Right hindlimb (tissue), 1 donor: ENCODE results near the gene C20orf144.

Source experiments
- DNase-seq: peaks from one replicate; pipeline ENCODE4 v3.0.0-alpha.2; 2018

C20orf144 gene

GRCh38 chr20:33650111-33650752 is 11.9 kb upstream of the C20orf144 start:
- DNase-seq, result no peak

- peak; percentile 23 for DNase-seq
These were observed 11.2 kb upstream of the C20orf144 start for GRCh38 chr20:33650753-33651561.

- no peak for DNase-seq
These were observed 10.5 kb upstream of the C20orf144 start for GRCh38 chr20:33651562-33652048.

- peak; percentile 80 for DNase-seq
These were observed 8.8 kb upstream of the C20orf144 start for GRCh38 chr20:33653218-33653899.

GRCh38 chr20:33653900-33654596 is 8.1 kb upstream of the C20orf144 start:
- DNase-seq, result peak; percentile 34

- no peak for DNase-seq
These were observed 7.4 kb upstream of the C20orf144 start for GRCh38 chr20:33654680-33655161.

GRCh38 chr20:33655164-33655563 is 7.0 kb upstream of the C20orf144 start:
- DNase-seq, result no peak

GRCh38 chr20:33656010-33656782 is 5.9 kb upstream of the C20orf144 start:
- no peak for DNase-seq

GRCh38 chr20:33656783-33657703 is 5.1 kb upstream of the C20orf144 start:
- DNase-seq, result no peak

GRCh38 chr20:33657704-33658095 is 4.4 kb upstream of the C20orf144 start:
- DNase-seq, result peak; percentile 19

- peak; percentile 24 for DNase-seq
These were observed 3.6 kb upstream of the C20orf144 start for GRCh38 chr20:33658510-33658909.

GRCh38 chr20:33658929-33659328 is 3.2 kb upstream of the C20orf144 start:
- no peak for DNase-seq

- DNase-seq, result peak; percentile 18
These were observed 2.6 kb upstream of the C20orf144 start for GRCh38 chr20:33659341-33660034.

- DNase-seq, result peak; percentile 23
These were observed 2.0 kb upstream of the C20orf144 start for GRCh38 chr20:33660035-33660684.

GRCh38 chr20:33660685-33661058 is 1.5 kb upstream of the C20orf144 start:
- no peak for DNase-seq

- DNase-seq, result peak; percentile 87
These were observed 1.3 kb downstream of the C20orf144 start for GRCh38 chr20:33663161-33664084.

- no peak for DNase-seq
These were observed 2.1 kb downstream of the C20orf144 start for GRCh38 chr20:33664085-33664761.

GRCh38 chr20:33664762-33665144 is 2.6 kb downstream of the C20orf144 start:
- DNase-seq, result no peak
